Measurements from ENCODE around the gene ZBTB4. TPM values are rescaled to one million over a fixed set of nuclear protein-coding genes. Genes with fewer than 3 reads are reported as not detected.
A peak's percentile ranks its signal among the peaks of the same experiment; 100 is the strongest.

ZBTB4 gene
- total RNA-seq (100 to 1,000 TPM; 101 to 104 TPM), polyA plus RNA-seq (10 to 100 TPM; 16.8 to 28.4 (median 19.7) TPM), total RNA-seq (50.5 to 266 (median 232) reads per million in 6 experiments)

DNA sequence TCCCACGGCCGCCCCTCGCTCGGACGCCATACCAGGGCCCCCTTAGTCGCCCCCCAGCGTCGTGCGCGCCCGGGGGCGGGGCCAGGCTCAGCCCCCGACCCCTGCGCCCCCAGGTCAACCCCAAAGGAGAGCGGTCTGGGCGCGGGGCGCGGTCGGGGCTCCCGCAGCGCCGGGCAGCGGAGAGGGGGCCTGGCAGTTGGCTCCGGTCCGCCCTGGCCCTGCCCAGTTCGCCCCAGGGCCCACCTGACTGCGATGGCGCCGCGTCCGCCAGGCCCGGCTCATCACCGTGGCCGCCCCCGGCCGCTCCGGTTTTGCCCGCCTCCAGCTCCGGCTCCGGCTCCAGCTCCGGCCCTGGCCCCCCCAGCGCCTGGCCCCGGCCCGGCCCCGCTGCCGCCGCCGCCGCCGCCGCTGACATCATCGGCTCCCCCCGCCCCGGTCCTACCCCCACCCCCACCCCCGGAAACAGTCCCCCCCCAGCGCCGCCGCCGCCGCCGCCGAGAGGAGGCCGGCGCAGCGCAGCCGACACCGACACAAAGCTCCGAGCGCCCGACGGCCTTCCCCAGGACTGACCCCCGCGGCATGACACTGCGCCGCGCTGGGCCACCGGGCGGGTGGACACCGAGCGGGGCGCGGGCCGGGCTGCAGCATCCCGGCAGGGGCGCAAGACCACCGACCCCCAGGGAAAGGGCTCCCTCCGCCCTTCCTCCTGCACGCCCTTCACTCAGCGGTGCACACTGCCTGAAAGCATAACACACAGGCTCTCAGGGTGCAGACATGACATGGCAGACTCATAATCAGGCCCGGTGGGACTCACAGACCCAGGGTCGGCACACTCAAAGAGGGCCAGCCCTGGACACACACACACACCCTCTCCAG lies at the start of gene ZBTB4:
TSS of gene ZBTB4 (minus strand) at position 419 of the 876 bp plus-strand sequence. CDS start 12,830 bp downstream, outside the sequence.
- H3K36me3 Mint-ChIP-seq: peaks cover 0 to 13% (median 0%) of the 10 kb centered on the region in 3 donors
- no peaks in the 10 kb centered on the region for H3K27me3 Mint-ChIP-seq
- H3K27ac Mint-ChIP-seq: peak within 1 kb of the TSS; percentile 97 to 100 (median 100)
- POLR2A ChIA-PET: interaction anchor here (0.6 to 12.5 kb wide), 32 partner anchors 9 to 265 kb away, joined by 3 to 295 read pairs (median 6); partner anchors contain the start of genes ACAP1, CHRNB1, FGF11 and FXR2
- DNase-seq (peak; percentile 59 to 85 (median 74)), ATAC-seq (peak; percentile 2 to 13)
- H3K9me3 Mint-ChIP-seq: no peaks in the 10 kb centered on the region
- H3K4me1 Mint-ChIP-seq: peaks cover 45 to 79% (median 70%) of the 10 kb centered on the region in 4 donors
- H3K4me3 Mint-ChIP-seq: peak within 1 kb of the TSS; percentile 90 to 100 (median 98)

GRCh38 chr17:7528842-7529241 lies 49.4 kb upstream of the ZBTB4 start:
- H3K4me3 Mint-ChIP-seq: no peak overlapping the region
- H3K9me3 Mint-ChIP-seq: peaks cover 0 to 29% (median 0%) of the 10 kb centered on the region in 9 donors
- no peak overlapping the region for H3K27ac Mint-ChIP-seq
- ATAC-seq: no peak
- H3K4me1 Mint-ChIP-seq: peaks cover 0 to 2% (median 0%) of the 10 kb centered on the region in 4 donors
- no peaks in the 10 kb centered on the region for H3K27me3 Mint-ChIP-seq
- no peak for DNase-seq
- H3K36me3 Mint-ChIP-seq: no peaks in the 10 kb centered on the region
- POLR2A ChIA-PET: interaction anchor here (1.2 kb wide), 1 partner anchor 93 kb away, joined by 3 read pairs; no protein-coding TSS in a partner anchor

- Mint-ChIP-seq H3K4me3 (no peak overlapping the region), H3K9me3 (peaks cover 0 to 9% (median 0%) of the 10 kb centered on the region in 9 donors), H3K27me3 (no peaks in the 10 kb centered on the region), H3K4me1 (peaks cover 2 to 6% (median 4%) of the 10 kb centered on the region in 4 donors), H3K27ac (peak overlapping the region in 3 of 10 donors; percentile 7 to 38 (median 10)), H3K36me3 (no peaks in the 10 kb centered on the region)
- peak in 9 of 10 donors; percentile 36 to 74 (median 53) for DNase-seq
- peak; percentile 60 to 70 for ATAC-seq
- POLR2A ChIA-PET: interaction anchor here (0.7 to 2.1 kb wide), 6 partner anchors 10 to 163 kb away, joined by 3 to 7 read pairs (median 4); partner anchors contain the start of genes TNFSF12 and TNFSF13
Measured at GRCh38 chr17:7523033-7523432, 43.6 kb upstream of the ZBTB4 start.

GRCh38 chr17:7515911-7516610 lies 36.6 kb upstream of the ZBTB4 start:
- peak overlapping the region in 1 of 10 donors; percentile 58 for H3K27ac Mint-ChIP-seq

GRCh38 chr17:7513850-7514419 lies 34.5 kb upstream of the ZBTB4 start:
- H3K4me1 Mint-ChIP-seq: peaks cover 0 to 2% (median under 1%) of the 10 kb centered on the region in 4 donors
- DNase-seq (no peak), ATAC-seq (peak in 1 of 2 donors; percentile 6)
- H3K27ac Mint-ChIP-seq: peak overlapping the region in 4 of 10 donors; percentile 8 to 67 (median 25)
- POLR2A ChIA-PET: interaction anchor here (0.6 to 3.7 kb wide), 9 partner anchors 21 to 174 kb away, joined by 3 to 31 read pairs (median 4); partner anchors contain the start of genes SENP3, TP53 and WRAP53
- no peak overlapping the region for H3K4me3 Mint-ChIP-seq
- no peaks in the 10 kb centered on the region for H3K27me3 Mint-ChIP-seq
- H3K36me3 Mint-ChIP-seq: peaks cover 0 to 56% (median 17%) of the 10 kb centered on the region in 3 donors
- H3K9me3 Mint-ChIP-seq: no peaks in the 10 kb centered on the region

More at GRCh38 chr17:7515911-7516610, 36.6 kb upstream of the ZBTB4 start:
- no peak for ATAC-seq
- H3K36me3 Mint-ChIP-seq: peaks cover 0 to 35% (median 9%) of the 10 kb centered on the region in 3 donors
- H3K4me1 Mint-ChIP-seq: peaks cover 0 to 2% (median 0%) of the 10 kb centered on the region in 4 donors
- POLR2A ChIA-PET: interaction anchor here (0.7 to 3.7 kb wide), 5 partner anchors 32 to 73 kb away, joined by 3 to 31 read pairs (median 4); partner anchors contain the start of gene SENP3
- no peak overlapping the region for H3K4me3 Mint-ChIP-seq
- no peaks in the 10 kb centered on the region for H3K27me3 Mint-ChIP-seq
- H3K9me3 Mint-ChIP-seq: no peaks in the 10 kb centered on the region
- no peak for DNase-seq

DNA sequence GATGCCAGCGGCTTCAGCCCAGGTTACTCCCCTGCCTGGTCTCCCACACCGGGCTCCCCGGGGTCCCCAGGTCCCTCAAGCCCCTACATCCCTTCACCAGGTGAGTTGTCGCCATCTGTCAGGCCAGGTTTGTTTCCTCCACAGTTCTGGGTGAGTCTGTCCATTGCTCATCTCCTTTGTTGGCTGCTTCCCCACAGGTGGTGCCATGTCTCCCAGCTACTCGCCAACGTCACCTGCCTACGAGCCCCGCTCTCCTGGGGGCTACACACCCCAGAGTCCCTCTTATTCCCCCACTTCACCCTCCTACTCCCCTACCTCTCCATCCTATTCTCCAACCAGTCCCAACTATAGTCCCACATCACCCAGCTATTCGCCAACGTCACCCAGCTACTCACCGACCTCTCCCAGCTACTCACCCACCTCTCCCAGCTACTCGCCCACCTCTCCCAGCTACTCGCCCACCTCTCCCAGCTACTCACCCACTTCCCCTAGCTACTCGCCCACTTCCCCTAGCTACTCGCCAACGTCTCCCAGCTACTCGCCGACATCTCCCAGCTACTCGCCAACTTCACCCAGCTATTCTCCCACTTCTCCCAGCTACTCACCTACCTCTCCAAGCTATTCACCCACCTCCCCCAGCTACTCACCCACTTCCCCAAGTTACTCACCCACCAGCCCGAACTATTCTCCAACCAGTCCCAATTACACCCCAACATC lies 33.6 kb upstream of the ZBTB4 start:
- ATAC-seq (no peak), DNase-seq (no peak)
- POLR2A ChIA-PET: interaction anchor here (0.7 to 3.7 kb wide), 6 partner anchors 45 to 248 kb away, joined by 3 to 31 read pairs (median 4); partner anchors contain the start of genes SENP3 and WRAP53
- Mint-ChIP-seq H3K27ac (peak overlapping the region in 2 of 10 donors; percentile 41 to 75), H3K4me1 (peaks cover 0 to 2% (median under 1%) of the 10 kb centered on the region in 4 donors), H3K9me3 (no peaks in the 10 kb centered on the region), H3K4me3 (no peak overlapping the region), H3K27me3 (no peaks in the 10 kb centered on the region), H3K36me3 (peaks cover 0 to 66% (median 17%) of the 10 kb centered on the region in 3 donors)

GRCh38 chr17:7512105-7512504 lies 32.7 kb upstream of the ZBTB4 start:
- no peak for DNase-seq
- no peak for ATAC-seq
- Mint-ChIP-seq H3K4me1 (peaks cover 0 to 2% (median under 1%) of the 10 kb centered on the region in 4 donors), H3K27me3 (no peaks in the 10 kb centered on the region), H3K9me3 (no peaks in the 10 kb centered on the region), H3K36me3 (peaks cover 0 to 74% (median 17%) of the 10 kb centered on the region in 3 donors), H3K27ac (peak overlapping the region in 1 of 10 donors; percentile 73), H3K4me3 (no peak overlapping the region)
- POLR2A ChIA-PET: interaction anchor here (1.0 kb wide), 1 partner anchor 27 kb away, joined by 3 read pairs; no protein-coding TSS in a partner anchor

DNA sequence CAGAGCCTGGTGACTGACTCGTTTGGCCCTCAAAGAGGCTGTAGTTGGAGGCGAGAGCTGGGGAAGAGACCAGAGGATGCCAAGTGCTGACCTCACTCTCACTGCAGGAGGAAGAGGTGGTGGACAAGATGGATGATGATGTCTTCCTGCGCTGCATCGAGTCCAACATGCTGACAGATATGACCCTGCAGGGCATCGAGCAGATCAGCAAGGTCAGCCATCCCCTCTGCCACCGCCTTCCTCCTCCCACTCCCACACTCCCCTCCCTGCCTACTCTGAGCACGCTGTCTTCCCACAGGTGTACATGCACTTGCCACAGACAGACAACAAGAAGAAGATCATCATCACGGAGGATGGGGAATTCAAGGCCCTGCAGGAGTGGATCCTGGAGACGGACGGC lies 31.7 kb upstream of the ZBTB4 start:
- Mint-ChIP-seq H3K27ac (peak overlapping the region in 2 of 10 donors; percentile 73 to 78), H3K9me3 (no peaks in the 10 kb centered on the region), H3K36me3 (peaks cover 0 to 84% (median 17%) of the 10 kb centered on the region in 3 donors), H3K4me1 (peaks cover 0 to 2% (median under 1%) of the 10 kb centered on the region in 4 donors), H3K4me3 (peak overlapping the region in 1 of 10 donors; percentile 10), H3K27me3 (no peaks in the 10 kb centered on the region)
- ATAC-seq: no peak
- no peak for DNase-seq
- POLR2A ChIA-PET: interaction anchor here (0.6 to 1.0 kb wide), 3 partner anchors 17 to 163 kb away, joined by 3 to 5 read pairs (median 3); no protein-coding TSS in a partner anchor

GRCh38 chr17:7509937-7510336 lies 30.5 kb upstream of the ZBTB4 start:
- no peak for DNase-seq
- no peaks in the 10 kb centered on the region for H3K27me3 Mint-ChIP-seq
- H3K4me1 Mint-ChIP-seq: peaks cover 0 to 2% (median under 1%) of the 10 kb centered on the region in 4 donors
- H3K27ac Mint-ChIP-seq: peak overlapping the region in 1 of 10 donors; percentile 40
- H3K36me3 Mint-ChIP-seq: peaks cover 0 to 94% (median 20%) of the 10 kb centered on the region in 3 donors
- POLR2A ChIA-PET: no interaction called here
- H3K4me3 Mint-ChIP-seq: no peak overlapping the region
- H3K9me3 Mint-ChIP-seq: no peaks in the 10 kb centered on the region
- no peak for ATAC-seq

- Mint-ChIP-seq H3K4me3 (no peak overlapping the region), H3K36me3 (peaks cover 2 to 96% (median 18%) of the 10 kb centered on the region in 3 donors), H3K9me3 (no peaks in the 10 kb centered on the region), H3K27me3 (no peaks in the 10 kb centered on the region), H3K27ac (peak overlapping the region in 4 of 10 donors; percentile 56 to 82 (median 74)), H3K4me1 (peaks cover 0 to 1% (median 0%) of the 10 kb centered on the region in 4 donors)
- ATAC-seq (no peak), DNase-seq (no peak)
- POLR2A ChIA-PET: no interaction called here
Measured at GRCh38 chr17:7508846-7509245, 29.4 kb upstream of the ZBTB4 start.

- peak overlapping the region in 1 of 10 donors; percentile 68 for H3K27ac Mint-ChIP-seq
- H3K4me1 Mint-ChIP-seq: peaks cover 0 to 1% (median 0%) of the 10 kb centered on the region in 4 donors
- H3K9me3 Mint-ChIP-seq: no peaks in the 10 kb centered on the region
- ATAC-seq (no peak), DNase-seq (no peak)
- POLR2A ChIA-PET: interaction anchor here (1.0 kb wide), 1 partner anchor 17 kb away, joined by 3 read pairs; no protein-coding TSS in a partner anchor
- peaks cover 4 to 96% (median 19%) of the 10 kb centered on the region in 3 donors for H3K36me3 Mint-ChIP-seq
- no peak overlapping the region for H3K4me3 Mint-ChIP-seq
- H3K27me3 Mint-ChIP-seq: no peaks in the 10 kb centered on the region
Measured at GRCh38 chr17:7508145-7508544, 28.7 kb upstream of the ZBTB4 start.
